ENCODE data around the gene TMPRSS13. TPM values are rescaled to one million over a fixed set of nuclear protein-coding genes. Genes with fewer than 3 reads are reported as not detected.

TMPRSS13 gene
- total RNA-seq, 2 experiments from 2014 or later = 1.2 to 1.7 TPM

- ChIA-PET CTCF (interaction anchor here (1.4 kb wide), 1 partner anchor 101 kb away, joined by 4 read pairs; no protein-coding TSS in a partner anchor), POLR2A (no interaction called here)
Observed at GRCh38 chr11:117908109-117908895, 20.9 kb downstream of the TMPRSS13 start.

GRCh38 chr11:117907276-117908108, 21.7 kb downstream of the TMPRSS13 start:
- CTCF ChIA-PET = interaction anchor here (1.4 kb wide), 1 partner anchor 100 kb away, joined by 4 read pairs; no protein-coding TSS in a partner anchor
- POLR2A ChIA-PET = no interaction called here

DNA sequence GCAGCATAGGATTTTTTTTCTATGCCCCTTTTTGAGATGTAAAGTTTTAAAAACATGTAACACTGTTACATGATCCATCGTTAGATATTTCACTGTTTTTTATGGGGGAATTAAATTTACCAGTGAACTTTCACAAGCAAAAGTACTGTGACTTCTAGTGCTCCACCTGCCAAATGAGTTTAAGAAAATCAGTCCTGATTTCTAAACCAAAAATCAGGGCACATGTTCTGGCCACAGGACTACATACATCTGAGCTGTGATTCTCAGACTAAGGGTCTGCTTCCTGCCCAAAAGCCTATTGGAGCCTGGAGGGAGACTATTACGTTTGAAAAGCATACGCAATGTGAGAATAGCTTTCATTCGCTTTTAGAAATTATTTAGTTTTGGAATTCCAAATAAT, 22.5 kb downstream of the TMPRSS13 start:
- ChIA-PET POLR2A (no interaction called here), CTCF (no interaction called here)

GRCh38 chr11:117906126-117906525, 23.1 kb downstream of the TMPRSS13 start:
- ChIA-PET CTCF (no interaction called here), POLR2A (no interaction called here)

DNA sequence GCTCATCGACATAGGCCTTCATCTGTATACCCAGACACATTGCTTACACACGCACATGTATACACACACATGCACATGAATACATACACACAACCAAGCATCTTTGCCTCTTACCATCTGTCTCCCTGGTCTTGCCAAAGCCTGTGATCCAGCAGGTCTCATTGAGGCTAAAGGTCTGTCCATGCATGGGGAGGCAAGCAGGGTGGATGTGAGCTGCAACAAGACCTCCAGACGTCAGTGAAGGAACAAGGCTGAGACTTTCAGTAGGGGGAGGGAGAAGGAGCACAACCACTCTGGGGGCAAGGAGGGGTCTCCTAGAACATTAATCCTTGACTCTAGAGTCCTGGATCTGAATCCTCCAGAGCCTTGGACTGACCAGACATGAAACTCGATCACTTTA, 23.7 kb downstream of the TMPRSS13 start:
- ChIA-PET POLR2A (no interaction called here), CTCF (no interaction called here)

- ChIA-PET POLR2A (no interaction called here), CTCF (interaction anchor here (0.8 kb wide), 1 partner anchor 43 kb away, joined by 3 read pairs; no protein-coding TSS in a partner anchor)
Observed at GRCh38 chr11:117903505-117904382, 25.5 kb downstream of the TMPRSS13 start.

DNA sequence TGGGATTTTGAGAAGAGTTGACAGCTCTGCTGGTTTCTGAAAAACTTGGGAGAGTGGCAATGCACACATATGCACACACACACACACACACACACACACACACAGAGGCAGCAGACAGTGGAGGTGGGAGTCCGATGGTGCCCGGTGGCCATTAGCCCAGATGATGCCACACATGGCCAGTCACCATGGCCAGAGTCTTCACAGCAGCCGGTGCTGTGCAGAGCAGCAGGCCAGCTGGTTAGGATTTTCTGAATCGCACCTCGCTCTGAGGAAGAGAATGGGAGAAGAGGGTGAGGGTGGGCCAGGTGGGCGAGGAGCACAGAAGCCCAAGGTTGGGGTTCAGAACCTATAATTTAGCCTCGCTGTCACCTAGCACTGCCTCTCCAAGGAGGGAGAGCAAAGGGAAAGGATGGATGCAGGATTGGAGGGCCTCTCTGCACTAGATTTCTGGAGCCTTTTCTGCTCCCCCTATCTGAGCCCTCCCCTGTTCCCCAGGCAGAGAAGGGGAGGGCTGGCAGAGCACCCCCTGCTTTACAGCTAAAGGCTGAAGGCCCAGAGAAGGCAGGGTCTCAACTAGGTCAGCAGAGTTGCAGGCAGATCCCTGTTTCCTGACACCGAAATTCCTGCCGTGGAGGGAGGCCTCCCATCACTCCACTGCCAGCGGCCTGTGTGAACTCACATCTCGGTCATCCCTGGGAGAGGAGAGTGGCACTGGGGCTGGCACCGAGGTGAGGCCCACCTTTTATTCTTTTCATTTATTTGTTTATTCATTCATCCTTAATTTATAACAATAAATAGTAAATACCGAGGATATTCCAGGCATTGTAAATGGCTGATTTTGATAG, 27.0 kb downstream of the TMPRSS13 start:
- POLR2A ChIA-PET = no interaction called here
- CTCF ChIA-PET = no interaction called here

DNA sequence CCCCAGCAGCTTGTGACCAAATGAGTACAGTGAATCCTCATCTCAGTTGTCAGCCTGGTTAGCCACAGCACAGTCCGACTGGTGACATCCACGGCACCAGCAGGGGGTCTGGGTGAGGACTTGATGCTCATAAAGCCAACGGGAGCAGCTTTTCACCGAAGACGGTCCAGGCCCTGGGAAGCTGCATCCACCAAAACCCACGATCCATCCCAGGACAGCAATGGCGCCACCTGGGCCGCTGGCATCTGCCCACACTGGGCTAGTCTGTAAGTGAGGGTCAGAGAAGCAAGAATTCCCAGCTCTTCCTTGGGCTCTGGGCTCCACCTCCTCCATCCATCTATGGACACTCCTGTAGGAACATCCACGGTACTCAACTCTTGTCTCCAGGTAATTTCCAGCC, 27.6 kb downstream of the TMPRSS13 start:
- POLR2A ChIA-PET = no interaction called here
- CTCF ChIA-PET = no interaction called here

DNA sequence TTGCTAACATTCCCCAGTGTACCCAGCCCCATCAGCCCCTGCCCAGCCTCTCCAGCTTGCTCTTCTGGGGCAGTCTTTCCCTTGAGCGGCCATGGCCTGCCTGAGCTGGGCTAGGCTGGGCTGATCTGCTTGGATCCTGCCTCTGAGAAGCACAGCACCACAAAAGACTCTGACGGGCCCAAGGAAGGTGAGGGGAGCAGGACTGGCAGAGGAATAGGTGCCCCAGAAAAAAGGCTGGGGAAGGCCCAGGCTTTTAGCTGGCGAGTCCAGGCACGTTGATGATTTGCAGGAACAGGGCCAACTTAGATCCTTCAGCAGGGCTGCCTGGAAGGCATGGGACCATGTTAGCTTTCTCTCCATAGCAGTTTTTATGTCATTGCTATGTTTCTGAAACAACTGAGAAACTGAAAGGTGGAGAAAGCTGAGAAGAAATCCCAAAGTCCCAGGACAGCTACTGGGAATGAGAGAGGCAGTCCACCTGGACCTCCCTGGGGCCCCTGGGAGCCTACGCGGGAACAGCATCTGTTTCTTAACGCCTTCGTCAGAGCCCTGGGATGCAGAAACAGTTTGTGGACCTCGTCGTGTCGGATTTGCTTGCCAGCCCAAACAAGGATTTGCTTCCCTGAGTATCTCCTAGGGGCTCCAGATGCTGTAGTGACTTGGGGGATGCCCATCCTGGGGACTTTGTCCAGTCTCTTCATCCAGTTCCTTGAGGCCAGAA, 28.3 kb downstream of the TMPRSS13 start:
- ChIA-PET CTCF (no interaction called here), POLR2A (no interaction called here)

- CTCF ChIA-PET = no interaction called here
- POLR2A ChIA-PET = no interaction called here
Observed at GRCh38 chr11:117900121-117900648, 29.0 kb downstream of the TMPRSS13 start.

DNA sequence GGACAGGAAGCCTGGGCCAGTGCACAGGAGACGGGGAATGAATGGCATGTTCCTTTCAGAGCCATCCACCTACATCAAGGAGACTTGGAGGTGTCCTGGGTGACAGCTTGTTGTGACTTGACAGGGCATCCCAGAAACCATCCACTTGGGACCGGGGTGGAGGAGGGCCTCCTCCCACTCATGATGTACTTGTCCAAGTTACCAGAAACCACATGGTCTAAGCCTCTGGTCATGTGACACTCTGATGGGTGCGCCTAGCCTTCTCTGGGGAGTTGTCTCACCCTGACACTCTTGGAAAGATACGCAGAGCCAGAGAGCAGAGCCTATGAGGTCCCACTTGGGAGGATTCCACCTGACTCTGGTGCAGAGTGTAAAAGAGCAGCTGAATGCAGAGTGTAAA, 31.1 kb downstream of the TMPRSS13 start:
- POLR2A ChIA-PET = no interaction called here
- CTCF ChIA-PET = no interaction called here

DNA sequence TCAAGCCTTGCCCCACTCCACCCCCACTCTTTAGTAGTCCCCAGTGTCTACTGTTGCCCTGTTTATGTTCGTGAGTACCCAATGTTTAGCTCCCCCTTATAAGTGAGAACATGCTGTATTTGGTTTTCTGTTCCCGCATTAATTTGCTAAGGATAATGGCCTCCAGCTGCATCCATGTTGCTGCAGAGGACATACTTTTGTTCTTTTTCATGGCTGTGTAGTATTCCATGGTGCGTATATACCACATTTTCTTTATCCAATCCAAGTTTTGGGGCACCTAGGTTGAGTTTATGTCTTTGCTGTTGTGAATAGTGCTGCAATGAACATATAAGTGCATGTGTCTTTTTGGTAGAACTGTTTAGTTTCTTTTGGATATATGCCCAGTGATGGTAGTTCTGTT, 36.6 kb downstream of the TMPRSS13 start:
- POLR2A ChIA-PET = no interaction called here
- CTCF ChIA-PET = no interaction called here

- POLR2A ChIA-PET = no interaction called here
- CTCF ChIA-PET = no interaction called here
Observed at GRCh38 chr11:117891362-117891761, 37.8 kb downstream of the TMPRSS13 start.

DNA sequence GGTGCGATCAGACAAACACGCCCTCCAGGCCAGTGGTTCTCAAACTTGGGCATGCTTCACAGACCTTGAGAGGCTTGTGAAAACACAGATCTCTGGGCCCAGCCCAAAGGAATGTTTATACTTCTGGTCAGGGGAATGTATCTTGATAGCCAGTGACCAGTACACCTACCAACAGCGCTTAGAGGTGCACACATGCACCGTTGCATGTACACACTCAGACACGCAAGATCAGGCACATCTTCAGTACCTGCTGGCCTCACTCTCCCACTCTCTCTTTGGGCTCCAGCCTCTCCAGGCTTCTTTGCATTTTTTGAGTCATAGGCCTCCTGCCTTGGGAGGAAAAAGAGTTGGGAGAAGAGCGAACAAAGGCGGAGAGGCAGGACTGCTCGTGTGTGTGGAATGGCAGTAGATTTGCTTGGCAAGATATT, 41.0 kb downstream of the TMPRSS13 start:
- CTCF ChIA-PET = no interaction called here
- POLR2A ChIA-PET = no interaction called here

- ChIA-PET POLR2A (no interaction called here), CTCF (no interaction called here)
Observed at GRCh38 chr11:117887431-117888138, 41.6 kb downstream of the TMPRSS13 start.

GRCh38 chr11:117885777-117886176, 43.4 kb downstream of the TMPRSS13 start:
- POLR2A ChIA-PET = no interaction called here

DNA sequence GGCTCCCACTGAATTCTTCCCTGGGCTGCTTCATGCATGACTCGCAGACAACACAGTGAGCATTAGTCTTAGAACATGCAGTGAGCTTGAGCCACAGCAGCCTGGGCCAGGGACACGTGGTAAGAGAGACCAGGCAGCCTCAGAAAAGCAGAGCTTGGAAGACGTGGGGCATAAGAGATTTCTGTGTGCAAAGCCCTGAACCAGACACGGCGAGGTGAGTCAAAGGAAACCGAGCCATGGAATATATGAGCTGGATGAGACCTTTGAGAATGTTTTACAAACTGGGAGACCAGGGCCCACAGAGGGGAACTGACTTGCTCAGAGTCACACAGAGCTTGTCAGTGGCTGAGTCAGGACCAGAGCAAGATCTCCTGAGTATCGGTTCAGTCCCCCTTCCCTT, 44.2 kb downstream of the TMPRSS13 start:
- POLR2A ChIA-PET = no interaction called here
- CTCF ChIA-PET = no interaction called here

More at GRCh38 chr11:117885777-117886176, 43.4 kb downstream of the TMPRSS13 start:
- CTCF ChIA-PET = no interaction called here

- ChIA-PET POLR2A (no interaction called here), CTCF (interaction anchor here (1.1 kb wide), 1 partner anchor 60 kb away, joined by 3 read pairs; no protein-coding TSS in a partner anchor)
Observed at GRCh38 chr11:117883063-117883462, 46.1 kb downstream of the TMPRSS13 start.

All from activated CD8-positive, alpha-beta memory T cell treated with anti-CD3 and anti-CD28 coated beads for 36 hours (primary cell).